Endothelial cell of hepatic sinusoid (primary cell): ENCODE measurements around the gene PODN.

Experiments
- in situ Hi-C: cut with HindIII; loops from 2 replicates; pipeline ENCODE4 v1.10.0; 2017; ENCODE audit warnings: low sequenced_read_pairs

Gene PODN, protein sequence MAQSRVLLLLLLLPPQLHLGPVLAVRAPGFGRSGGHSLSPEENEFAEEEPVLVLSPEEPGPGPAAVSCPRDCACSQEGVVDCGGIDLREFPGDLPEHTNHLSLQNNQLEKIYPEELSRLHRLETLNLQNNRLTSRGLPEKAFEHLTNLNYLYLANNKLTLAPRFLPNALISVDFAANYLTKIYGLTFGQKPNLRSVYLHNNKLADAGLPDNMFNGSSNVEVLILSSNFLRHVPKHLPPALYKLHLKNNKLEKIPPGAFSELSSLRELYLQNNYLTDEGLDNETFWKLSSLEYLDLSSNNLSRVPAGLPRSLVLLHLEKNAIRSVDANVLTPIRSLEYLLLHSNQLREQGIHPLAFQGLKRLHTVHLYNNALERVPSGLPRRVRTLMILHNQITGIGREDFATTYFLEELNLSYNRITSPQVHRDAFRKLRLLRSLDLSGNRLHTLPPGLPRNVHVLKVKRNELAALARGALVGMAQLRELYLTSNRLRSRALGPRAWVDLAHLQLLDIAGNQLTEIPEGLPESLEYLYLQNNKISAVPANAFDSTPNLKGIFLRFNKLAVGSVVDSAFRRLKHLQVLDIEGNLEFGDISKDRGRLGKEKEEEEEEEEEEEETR

DNA sequence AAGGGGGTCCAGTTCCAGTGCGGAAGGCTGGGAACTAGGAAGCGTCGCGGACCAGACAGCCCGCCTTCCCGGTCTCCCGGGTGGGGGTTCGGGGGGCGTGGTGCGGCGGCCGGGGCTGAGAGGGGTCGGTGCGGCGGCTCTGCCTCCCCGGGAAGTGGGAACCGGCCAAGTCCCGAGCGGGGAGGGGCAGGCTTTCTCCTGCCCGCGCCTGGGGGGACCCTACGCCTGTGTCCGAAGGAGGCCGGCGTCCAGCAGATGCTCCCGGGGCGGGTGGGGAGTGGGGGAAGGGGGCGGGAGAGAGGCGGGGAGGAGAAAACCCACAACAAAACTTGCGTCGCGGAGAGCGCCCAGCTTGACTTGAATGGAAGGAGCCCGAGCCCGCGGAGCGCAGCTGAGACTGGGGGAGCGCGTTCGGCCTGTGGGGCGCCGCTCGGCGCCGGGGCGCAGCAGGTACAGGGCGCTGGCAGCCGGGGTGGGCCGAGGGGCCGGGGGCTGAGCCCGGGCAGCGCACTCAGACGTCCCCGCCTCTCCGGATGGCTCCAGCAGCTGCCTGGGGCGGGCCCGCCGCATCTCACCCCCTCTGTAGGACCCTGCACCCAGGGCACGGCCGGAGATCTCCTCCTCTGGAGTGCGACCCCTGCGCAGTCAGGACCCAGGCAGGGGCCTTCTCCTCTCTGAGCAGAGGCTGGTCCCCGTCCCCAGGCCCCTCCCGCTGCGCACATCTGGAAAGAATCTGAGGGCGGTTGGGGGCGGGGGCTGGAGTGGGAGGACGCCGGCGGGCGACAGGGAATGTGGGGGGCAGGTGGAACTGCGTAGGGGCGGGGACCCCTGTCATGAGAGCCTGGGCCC lies at the start of gene PODN:
Gene PODN (plus strand): TSS at position 355 of the 849 bp plus-strand sequence. CDS start 7,643 bp downstream, outside the sequence.
- in situ Hi-C loops: no loop called here

DNA sequence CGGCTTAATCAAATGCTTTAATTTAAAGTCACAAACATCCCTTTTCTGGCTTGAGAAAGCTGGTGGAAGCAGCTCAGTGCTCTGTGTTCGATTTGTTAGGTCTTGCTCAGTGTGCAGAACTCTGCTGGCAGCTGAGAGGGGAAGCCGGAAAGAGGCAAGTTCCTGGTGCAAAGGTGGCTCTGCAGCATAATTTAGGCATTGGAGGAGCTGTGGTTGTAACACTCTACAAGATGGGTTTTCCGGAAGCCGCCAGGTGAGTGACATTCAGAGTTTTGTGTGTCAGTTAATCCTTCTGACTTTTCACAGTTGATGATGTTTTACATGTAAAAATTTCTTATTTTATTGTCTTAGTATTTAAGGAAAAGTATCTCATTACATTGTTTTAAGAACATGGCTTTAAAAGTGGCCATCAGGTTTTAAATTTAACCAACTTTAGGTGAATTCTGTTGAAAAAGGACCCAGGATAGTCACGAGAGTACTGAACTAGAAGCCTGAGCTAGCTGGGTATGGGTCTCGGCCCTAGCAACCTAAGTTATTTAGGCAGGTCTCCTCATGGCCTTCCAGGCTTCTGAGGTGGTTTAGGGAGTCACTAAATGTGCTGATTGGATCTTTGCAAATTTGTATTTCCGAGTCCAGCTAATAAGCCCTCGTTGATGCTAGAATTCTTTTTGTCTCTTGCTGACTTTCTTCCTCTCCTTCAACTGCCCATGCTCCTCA lies 47.1 kb upstream of the PODN start:
- in situ Hi-C loops: no loop called here

DNA sequence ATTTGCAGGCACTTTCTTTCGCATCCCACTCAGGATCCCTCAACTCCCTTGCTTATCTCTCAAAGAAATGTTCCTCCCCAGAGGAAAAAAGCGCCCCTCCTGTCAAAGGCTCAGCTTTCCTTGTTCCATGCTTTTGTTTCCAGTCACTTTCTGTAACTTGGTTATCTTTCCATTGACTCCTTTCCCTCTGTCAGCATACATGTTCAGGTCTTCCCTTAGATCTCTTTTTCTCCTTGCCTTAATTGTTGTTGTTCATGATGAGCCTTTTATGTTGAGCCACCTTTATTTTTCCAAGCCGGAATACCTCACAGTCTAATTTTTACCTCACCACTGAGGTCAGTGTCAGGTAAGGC lies 46.5 kb upstream of the PODN start:
- in situ Hi-C loops: no loop called here

DNA sequence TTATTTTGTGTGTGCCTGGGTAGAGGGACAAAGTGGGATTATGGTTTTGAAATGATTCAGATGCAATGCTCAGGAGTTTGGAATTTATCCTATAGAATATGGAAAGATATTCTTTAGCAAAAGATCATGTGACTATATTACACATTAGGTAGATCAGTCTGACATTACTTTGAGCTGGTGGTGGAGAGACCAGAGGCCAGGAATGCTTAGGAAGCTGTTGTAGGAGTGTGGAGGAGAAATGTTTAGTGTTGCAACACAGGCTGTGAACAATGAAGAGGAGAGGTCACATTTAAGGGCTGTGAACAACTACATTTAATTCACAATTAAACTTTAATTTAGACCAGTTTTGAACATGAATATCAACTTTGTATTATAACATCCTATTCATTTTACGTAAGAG lies 45.3 kb upstream of the PODN start:
- in situ Hi-C loops: no loop called here

DNA sequence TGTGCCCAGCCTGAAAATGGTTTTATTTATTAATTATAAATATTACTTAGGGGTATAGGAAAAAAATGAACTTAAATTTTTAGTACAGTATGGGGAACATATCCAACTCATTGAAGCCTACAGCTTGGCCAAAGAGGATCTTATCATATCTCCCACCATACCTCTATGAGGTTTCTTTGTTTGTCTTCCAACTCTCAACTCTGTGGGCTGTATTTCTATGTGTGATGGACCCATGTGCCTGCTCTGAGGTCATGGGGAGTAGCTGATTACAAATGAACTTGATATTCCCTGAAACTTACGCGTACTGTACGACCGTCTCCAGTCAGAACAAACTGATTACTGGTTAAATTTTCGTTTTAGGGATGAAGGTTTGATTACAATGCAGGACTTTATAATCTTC lies 41.4 kb upstream of the PODN start:
- in situ Hi-C loops: no loop called here

DNA sequence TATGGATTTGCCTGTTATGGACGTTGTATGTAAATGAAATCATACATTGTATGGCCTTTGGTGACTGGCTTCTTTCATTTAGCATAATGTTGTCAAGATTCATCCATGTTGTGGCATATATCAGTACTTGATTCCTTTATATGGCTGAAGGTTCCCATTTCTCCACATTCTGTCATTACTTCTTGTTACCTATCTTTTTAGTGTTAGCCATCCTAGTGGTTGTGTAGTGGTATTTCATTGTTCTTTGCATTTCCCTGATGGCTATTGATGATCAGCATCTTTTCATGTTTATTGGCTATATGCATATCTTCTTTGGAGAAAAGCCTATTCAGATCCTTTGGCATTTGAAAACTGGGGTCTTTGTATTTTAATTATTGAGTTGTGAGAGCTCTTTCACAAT lies 39.8 kb upstream of the PODN start:
- in situ Hi-C loops: no loop called here

DNA sequence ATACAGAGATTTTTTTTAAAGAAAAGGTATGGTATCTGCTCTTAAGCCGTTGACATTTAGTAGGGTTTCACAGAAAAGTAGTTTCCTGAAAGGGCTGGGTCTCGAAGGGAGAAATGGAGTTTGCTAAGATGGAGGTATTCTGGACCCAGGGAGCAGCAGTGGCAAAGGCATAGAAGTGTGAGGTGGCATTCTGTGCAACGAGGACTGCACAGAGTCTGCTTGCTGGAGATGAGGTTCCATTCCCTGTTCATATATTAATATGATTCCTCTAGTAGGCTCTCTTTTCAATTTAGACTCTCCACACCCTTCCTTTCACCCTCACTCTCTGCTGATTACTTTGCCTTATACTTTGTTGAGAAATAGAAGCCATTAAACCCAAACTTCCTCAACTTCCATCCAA lies 38.5 kb upstream of the PODN start:
- in situ Hi-C loops: no loop called here

DNA sequence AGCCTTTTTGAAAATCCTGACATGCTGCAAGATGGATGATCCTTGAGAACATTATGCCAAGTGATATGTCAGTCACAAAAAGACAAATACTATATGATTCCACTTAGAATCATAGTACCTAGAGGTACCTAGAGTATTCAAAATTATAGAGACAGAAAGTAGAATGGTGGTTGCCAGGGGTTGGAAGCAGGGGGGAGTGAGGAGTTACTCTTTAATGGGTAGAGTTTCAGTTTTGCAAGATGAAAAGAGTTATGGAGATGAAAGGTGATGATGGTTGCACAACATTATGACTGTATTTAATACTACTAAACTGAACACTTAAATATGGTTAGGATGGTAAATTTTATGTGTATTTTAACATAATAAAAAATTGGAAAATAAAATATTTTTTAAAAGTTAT lies 37.9 kb upstream of the PODN start:
- in situ Hi-C loops: no loop called here

DNA sequence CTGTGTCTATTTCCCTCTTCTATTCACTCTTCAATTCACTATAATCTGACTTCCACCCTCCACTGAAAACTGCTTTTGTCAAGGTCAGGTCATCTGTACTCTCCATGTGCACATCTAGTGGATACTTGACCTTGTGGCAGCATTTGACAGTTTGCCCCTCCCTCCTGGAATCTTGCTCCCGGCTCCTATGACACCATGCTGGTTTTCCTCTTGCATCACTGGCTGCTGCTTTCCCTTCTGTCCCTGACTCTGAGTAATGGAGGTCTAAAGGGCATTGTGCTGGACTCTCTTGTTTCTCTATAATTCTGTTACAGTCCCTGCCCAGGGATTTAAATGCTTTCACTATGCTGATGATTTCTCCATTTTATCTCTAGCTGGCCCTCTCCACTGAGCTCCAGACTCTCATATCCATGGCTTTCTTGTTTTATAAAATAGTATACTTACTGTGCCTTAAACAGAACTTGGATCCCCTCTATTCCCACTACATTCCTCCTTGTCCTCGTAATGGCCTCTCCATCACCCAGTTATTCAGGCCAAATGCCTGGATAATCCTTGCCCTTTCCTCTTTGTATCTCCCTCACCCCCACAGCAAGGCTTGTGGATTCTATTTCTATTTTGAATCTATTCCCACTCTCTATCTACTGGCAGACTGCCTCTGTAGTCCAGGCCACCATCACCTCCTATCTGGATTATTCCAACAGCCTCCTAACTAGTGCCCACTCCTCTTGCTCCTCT lies 36.8 kb upstream of the PODN start:
- in situ Hi-C loops: no loop called here

DNA sequence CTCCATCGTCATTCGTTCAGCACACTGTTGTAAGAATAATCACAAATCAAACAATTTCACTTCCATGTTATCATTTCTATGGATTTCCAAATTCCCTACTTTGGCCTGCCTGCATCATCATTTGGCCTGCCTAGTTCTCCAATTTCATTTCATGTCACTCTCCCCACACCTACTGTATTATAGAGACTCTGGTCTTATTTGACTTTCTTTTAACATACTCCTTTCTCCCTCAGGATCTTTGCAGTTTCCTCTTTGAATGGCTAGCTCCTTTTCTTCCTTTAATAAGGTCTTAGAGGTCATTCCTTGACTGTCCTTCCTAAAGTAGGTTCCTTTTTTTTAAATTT lies 36.3 kb upstream of the PODN start:
- in situ Hi-C loops: no loop called here

DNA sequence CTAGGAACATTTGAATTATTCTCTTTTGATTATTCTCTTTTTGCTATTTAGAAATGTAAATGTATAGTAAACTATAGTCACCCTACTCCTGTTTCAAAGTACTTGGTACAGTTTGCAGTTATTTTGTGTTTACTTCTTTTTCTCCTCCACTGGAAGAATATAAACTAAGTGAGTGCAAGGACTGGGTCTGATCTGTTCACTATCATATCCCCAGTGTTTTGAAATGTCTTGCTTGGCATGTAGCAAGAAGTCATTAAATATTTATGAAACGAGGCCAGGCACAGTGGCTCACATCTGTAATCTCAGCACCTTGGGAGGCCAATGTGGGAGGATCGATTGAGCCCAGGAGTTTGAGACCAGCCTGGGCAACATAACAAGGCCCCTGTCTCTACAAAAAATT lies 35.8 kb upstream of the PODN start:
- in situ Hi-C loops: no loop called here

DNA sequence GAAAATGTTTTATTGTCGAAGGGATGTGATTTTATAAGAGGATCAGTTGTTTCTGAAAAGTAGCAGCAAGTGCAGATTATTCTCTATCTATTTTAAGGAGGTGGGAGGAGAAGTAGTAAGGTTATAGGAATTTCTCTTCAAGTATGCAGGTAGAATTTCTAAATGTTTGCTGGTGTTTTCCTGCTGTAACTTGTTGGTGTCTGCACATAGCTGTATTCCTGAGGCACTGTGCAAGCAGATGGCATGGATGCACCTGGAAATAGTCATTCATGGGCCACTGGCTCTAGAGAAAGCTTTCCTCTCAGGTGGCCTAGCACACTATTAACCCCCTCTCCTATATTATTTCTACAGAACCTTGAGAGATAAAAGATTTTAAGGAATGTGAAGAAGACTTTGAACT lies 30.3 kb upstream of the PODN start:
- in situ Hi-C loops: no loop called here

DNA sequence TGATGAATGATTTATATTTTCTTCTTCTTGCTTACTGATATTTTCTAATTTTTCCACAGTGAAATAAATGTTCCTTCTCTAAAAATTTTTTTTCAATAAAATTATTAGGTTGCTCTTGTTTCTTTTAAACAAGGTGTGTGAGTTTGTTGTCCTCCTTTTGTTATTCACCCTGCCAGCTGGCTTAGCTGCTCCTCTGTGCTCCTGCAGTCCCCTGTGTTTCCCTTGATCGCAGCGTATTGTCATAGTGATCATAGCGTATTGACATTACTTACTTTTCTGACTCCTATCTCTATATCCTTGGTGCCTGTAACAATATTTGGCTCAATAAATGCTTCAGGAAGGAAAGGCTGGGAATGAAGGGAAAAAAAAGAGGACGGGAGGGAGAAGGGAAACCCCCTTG lies 24.9 kb upstream of the PODN start:
- in situ Hi-C loops: no loop called here

DNA sequence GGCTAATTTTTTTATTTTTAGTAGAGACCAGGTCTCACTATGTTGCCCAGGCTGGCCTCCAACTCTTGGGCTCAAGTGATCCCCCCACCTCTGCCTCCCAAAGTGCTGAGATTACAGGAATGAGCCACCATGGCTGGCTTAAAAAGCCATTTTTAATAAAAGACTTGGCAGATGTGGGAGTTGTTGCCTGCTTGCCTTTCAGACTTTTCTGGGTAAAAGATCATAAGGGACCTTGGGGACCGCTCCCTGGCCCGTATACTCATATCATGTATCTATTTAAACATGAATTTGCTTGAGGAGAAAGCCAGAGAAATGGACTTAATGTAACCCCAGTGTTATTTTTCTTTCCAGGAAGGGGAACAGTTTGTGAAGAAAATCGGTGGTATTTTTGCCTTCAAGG lies 23.4 kb upstream of the PODN start:
- in situ Hi-C loops: no loop called here

DNA sequence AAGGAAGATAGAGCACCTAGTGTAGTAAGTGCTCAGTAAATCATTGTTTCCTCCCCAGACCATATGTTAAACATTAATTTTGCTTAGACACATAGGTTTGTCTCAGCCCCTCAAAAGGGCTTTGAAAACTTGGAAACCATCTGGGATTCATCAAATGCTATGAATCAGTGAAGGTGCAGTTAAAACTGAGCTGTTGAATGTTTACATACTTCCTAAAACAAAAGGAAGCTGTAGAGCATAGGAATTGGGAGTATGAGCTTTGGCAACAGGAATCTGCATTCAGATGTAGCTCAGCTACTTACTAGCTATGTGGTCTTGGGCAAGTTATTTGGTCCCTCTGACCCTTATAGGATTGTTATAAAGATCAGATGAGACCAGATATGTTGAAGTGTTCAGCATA lies 18.7 kb upstream of the PODN start:
- in situ Hi-C loops: no loop called here

DNA sequence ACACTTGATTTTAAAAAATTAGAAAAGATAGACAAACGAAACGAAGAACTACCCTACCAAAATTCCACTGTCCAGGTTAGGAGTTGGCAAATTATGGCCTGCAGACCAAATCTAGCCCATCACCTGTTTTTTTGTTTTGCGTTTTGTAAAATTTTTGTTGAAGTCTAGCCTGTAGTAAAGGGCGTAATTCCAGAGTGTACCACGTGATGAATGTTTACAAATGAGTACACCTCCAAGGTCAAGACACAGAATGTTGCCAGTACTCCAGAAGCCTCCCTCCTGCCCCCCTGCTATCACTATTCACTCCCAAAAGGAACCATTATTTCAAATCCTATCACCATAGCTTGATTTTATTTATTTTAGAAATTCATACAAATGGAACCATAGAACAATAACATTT lies 17.1 kb upstream of the PODN start:
- in situ Hi-C loops: no loop called here

DNA sequence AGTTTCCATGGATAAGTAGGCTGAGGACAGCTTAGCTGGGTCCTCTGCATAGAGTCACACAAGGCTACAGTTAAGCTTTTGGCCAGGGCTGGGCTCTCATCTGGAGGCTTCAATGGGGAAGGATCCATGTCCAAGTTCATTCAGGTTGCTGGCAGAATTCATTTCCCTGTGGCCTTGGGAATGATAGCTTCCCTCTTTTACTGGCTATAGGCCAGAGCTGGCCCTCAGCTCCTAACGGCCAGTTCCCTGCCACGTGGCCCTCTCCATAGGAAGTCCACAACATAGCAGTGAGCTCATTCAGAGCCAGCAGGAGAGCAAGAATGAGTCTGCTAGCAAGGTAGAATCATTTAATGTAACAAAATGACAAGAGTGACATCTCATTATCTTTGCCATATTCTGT lies 15.1 kb upstream of the PODN start:
- in situ Hi-C loops: no loop called here

DNA sequence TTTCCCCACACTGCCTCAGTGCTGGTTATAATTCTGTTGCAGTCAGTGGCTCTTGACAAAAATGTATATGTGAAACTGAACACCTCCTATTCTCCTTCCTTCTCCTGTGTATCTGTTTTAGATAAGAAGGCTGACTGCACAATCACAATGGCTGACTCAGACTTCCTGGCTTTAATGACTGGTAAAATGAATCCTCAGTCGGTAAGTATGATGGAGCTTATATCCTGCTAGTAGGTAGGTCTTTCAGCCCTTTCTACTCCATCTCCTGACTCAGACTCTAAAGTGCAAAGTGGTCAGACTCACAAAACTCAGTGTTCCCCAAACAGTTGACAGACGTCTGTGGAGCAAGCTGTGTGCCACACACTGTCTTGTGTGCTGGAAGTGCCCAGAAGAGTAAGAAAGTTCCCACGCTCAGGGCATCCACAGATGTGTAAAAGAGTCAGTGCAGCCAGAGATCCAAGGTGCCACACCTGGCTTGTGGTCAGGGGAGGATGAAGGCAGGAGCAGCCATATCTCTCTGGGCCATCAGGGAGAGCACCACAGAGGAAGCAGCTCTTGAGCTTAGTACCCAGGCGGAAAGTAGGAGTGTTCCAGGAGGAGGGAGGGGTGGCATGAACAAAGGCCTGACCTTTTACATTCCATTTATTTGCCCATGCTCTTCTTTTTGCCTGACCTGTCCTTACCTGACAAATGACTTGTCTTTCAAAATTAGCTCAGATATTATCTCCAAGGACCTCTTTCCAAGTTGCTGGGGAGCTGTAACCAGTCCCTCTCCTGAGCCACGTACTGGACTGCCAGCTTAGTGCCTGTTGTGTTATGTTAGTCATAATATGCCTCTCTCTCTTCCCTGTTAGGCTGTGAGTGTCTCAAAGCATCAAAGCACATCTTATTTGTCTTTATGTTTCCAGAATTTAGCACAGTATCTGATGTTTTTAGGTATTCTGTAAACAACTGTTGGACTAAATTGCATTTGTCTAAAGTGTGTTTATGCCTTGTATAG lies 14.0 kb upstream of the PODN start:
- in situ Hi-C loops: no loop called here

DNA sequence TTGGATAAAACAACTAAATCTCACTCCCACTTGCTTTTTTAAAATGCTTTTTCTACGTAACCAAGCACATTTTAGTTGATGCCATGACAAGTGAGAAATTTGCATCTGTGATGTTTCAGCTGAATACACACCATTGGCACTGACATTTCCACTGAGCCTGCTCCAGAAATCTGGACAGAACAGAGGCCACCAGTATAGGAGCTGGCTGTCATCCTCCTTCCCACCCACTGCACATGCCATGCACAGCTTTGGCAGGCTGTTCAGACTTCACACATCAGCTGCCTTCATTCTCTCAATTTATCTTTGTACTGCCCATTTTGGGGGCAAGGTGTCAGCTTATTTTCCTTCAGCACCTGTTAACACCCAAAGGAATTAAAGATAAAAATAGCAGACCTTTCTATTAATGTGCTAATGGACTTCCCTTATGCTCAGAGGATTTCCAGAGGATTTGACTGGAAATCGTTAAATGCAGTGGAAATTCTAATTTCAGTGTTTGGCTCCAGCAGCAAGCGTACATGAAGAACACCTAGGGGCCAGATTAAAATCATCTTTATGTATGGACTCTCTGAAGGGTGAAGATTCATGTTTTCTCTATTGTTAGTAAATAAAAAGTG lies 12.9 kb upstream of the PODN start:
- in situ Hi-C loops: no loop called here
